ENCODE data around the gene TMPRSS12.

DNA sequence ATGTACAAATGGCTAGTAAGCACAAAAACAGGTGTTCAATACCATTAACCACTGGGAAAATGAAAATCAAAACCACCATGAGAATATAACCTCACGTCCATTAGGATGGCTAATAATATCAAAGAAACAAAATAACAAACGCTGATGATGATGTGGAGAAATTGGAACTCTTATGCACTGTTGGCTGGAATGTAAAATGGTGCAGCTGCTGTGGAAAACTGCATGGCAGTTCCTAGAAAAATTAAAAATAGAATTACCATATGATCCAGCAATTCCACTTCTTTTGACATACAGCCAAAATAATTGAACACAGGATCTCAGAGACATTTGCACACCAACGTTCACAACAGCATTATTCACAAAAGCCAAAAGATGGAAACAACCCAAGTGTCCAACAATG, 51.5 kb downstream of the TMPRSS12 start:
- no peak for TF ChIP-seq POLR2A (IDR thresholded peaks at IDR 0.05; ENCODE audit: low read depth, low read length)
- no peak for TF ChIP-seq POLR2AphosphoS5 (IDR thresholded peaks at IDR 0.05; ENCODE audit: low read depth, low read length)
- no peak for TF ChIP-seq TAF1 (IDR thresholded peaks at IDR 0.05; ENCODE audit: low read depth, low read length)
- TF ChIP-seq PAX5 (IDR thresholded peaks at IDR 0.05; ENCODE audit: insufficient read depth, low read length, severe bottlenecking), result no peak
